Pancreas (tissue), 10 donors: ENCODE data around the gene PTPRD. TPM values are rescaled to one million over a fixed set of nuclear protein-coding genes. Genes with fewer than 3 reads are reported as not detected.

Experiments used
- ATAC-seq, 4 donors: fragments of 200-7000 bp; cut with Tn5 transposase; one replicate each; pipeline versions ENCODE4 v1.8.0 to v1.9.1; 2020; ENCODE audit warnings: mild to moderate bottlenecking in 4 of 4, moderate library complexity in 4 of 4
- DNase-seq, 6 donors: peaks; one replicate each; pipeline ENCODE4 v3.0.0-alpha.2; 2020
- FAIRE-seq: peaks from 2 replicates; lab custom pipeline; 2012; peaks lifted over from hg19 to GRCh38; lab: Jason Lieb, UNC
- H3K27ac ChIP-seq, 4 donors: fragments of 200-600 bp; sonication (generic); 1 replicate in 3 of 4; 2 replicates in 1 of 4; pipeline versions ENCODE4 v1.5.0 to v1.8.0; 2020
- H3K27me3 ChIP-seq, 4 donors: fragments of 200-600 bp; one replicate each; pipeline ENCODE4 v1.8.0; 2021
- H3K36me3 ChIP-seq, 3 donors: fragments of 200-600 bp; sonication (generic) in 1 of 3; one replicate each; pipeline versions ENCODE4 v1.5.0 to v1.8.0; 2020 to 2021
- H3K4me1 ChIP-seq, 3 donors: fragments of 200-600 bp; one replicate each; pipeline ENCODE4 v1.8.0; 2021
- H3K4me3 ChIP-seq, 4 donors: fragments of 200-600 bp; sonication (generic) in 2 of 4; one replicate each; pipeline versions ENCODE4 v1.5.0 to v1.8.0; 2020 to 2021
- H3K9me3 ChIP-seq, 4 donors: fragments of 200-600 bp; one replicate each; pipeline ENCODE4 v1.8.0; 2021
- WGBS, 2 donors: extraction: QIAGEN DNeasy Blood & Tissue Kit; methylation state at CpG; one replicate each; pipeline ENCODE4 v1.1.7; 2013; 5-methylcytosine and 5-hydroxymethylcytosine counted together
- intact Hi-C, 3 donors: fragments of 100-400 bp; cut with DNase I; formaldehyde crosslinking; loops; one replicate each; pipeline versions ENCODE4 v1.11.1 to v1.14.2; 2022
- polyA plus RNA-seq, 2 donors: library from polyadenylated mRNA; stranded (reverse); fragments of 200-250 nt; gene quantifications; one replicate each; pipeline ENCODE4 v1.2.3, GENCODE V29; 2013
- total RNA-seq, 6 donors: library from RNA; stranded (reverse); fragmentation: NEBNext Ultra II Directional in 4 of 6; extraction: Animal tissue kit (Norgen Biotek cat#: 25700) in 4 of 6; gene quantifications; one replicate each; pipeline versions ENCODE4 v1.2.1 to v1.2.4, GENCODE V29; 2021 to 2023
- TF ChIP-seq, protein P1 (sequence below), 4 donors: fragments of 200-600 bp; sonication (generic) in 3 of 4; IDR thresholded peaks; one replicate each; pipeline versions ENCODE4 v1.5.0 to v1.8.0; 2021; ENCODE audit warnings: antibody characterized with exemption in 4 of 4
- donor health status: healthy with polysubstance abuse.
- donor health status: DM: no; HTN: no; CAD: no; lungs with moderate emphysema.
- donor health status: DM: no; HTN: no; CAD: no.
- donor health status: control.
- donor health status: control.
- donor health status: Bipolar disorder and iron deficiency.
- donor health status: DM: yes; HTN: yes; CAD: no.
- donor health status: DM: no; HTN: no; CAD: no.
- donor health status: DM: no; HTN: no; CAD: no.
- donor health status: DM: yes; HTN: yes; CAD: no.

PTPRD gene
- total and polyA plus RNA-seq, 8 donors: 2.1 to 21.7 (median 5.1) TPM

DNA sequence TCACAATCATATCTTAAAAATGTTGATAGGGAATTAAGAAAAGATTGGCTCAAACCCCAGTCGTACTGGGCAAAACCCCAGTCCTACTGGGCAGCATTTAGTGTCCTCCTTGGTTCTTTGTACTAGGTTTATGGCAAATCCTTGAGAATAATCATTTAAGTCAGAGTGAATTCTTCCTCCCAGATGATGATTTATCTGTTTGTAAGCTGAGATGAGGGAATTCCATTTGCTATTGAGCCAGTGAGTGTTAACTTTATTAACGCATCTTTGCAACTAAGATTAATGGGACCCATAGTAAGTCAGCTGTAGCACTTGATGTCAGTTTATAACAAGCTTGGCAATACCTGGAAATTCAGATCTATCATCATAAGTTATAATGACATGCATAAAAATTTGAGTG is 1991.4 kb downstream of the PTPRD start:
- Histone ChIP-seq H3K9me3 (no peaks in the 10 kb centered on the region), H3K27me3 (no peaks in the 10 kb centered on the region), H3K4me3 (no peak overlapping the region), H3K36me3 (no peaks in the 10 kb centered on the region), H3K27ac (no peak overlapping the region), H3K4me1 (no peaks in the 10 kb centered on the region)
- no peak for DNase-seq
- no peak for FAIRE-seq
- no peak for ATAC-seq
- TF ChIP-seq, protein P1, sequence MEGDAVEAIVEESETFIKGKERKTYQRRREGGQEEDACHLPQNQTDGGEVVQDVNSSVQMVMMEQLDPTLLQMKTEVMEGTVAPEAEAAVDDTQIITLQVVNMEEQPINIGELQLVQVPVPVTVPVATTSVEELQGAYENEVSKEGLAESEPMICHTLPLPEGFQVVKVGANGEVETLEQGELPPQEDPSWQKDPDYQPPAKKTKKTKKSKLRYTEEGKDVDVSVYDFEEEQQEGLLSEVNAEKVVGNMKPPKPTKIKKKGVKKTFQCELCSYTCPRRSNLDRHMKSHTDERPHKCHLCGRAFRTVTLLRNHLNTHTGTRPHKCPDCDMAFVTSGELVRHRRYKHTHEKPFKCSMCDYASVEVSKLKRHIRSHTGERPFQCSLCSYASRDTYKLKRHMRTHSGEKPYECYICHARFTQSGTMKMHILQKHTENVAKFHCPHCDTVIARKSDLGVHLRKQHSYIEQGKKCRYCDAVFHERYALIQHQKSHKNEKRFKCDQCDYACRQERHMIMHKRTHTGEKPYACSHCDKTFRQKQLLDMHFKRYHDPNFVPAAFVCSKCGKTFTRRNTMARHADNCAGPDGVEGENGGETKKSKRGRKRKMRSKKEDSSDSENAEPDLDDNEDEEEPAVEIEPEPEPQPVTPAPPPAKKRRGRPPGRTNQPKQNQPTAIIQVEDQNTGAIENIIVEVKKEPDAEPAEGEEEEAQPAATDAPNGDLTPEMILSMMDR (IDR thresholded peaks at IDR 0.05): no peak
- intact Hi-C loops: no loop called here
- 72% methylated on average over 2 of the region's 2 CpGs for WGBS, 2 donors

DNA sequence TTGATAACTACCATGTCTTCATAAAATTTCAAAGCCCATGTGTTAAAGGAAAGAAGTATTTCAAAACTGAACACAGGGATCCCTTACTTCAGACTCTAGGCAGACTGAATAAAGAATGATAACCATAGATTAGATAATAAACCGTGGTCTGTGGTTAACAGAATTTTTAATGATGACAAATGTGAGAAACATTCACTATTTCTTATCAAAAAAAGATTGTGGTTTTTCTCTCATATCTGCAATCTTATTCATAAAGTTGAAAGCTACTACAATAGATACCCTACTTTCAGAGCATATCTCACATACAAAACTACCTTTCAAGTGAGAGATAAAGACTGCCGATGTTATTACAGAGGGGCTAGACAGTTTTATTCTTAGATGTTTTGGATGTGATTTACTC is 1996.4 kb downstream of the PTPRD start:
- no peak for DNase-seq
- no peak for ATAC-seq
- Histone ChIP-seq H3K4me1 (no peaks in the 10 kb centered on the region), H3K27me3 (no peaks in the 10 kb centered on the region), H3K36me3 (no peaks in the 10 kb centered on the region), H3K27ac (no peak overlapping the region), H3K9me3 (no peaks in the 10 kb centered on the region), H3K4me3 (no peak overlapping the region)
- no peak for FAIRE-seq
- 19 to 25% methylated on average over 2 of the region's 2 CpGs for WGBS, 2 donors
- intact Hi-C loops: no loop called here
- TF ChIP-seq, protein P1 (IDR thresholded peaks at IDR 0.05): no peak

DNA sequence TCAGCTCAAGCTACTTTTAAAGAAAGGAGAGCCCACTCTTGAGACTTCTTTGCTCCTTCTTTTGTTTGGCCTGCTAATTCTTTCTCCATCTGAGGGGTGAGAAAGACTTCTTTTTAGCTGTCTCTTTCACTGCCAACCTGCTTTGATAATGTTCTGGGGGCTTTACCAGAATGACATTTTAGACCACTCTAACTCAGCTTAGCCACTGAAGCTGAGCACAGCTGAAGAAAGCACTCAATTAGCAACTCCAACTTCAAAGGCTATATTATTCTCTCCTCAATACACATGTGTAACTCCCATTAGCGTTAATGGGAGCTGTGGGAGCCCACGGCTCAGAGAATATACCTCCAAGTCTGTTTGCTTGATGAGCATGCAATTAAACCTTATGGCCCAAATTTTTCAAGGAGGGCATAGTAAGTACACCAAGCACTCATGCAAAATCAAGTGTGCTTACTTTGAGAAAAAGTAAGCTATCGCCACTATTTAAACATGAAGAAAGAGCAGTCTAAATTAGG is 1997.8 kb downstream of the PTPRD start:
- FAIRE-seq (no peak), DNase-seq (no peak), ATAC-seq (no peak)
- H3K27ac ChIP-seq: no peak overlapping the region
- WGBS, 2 donors: 71 to 78% methylated on average over 3 of the region's 3 CpGs
- no peak overlapping the region for H3K4me3 ChIP-seq
- H3K4me1 ChIP-seq: no peaks in the 10 kb centered on the region
- no peaks in the 10 kb centered on the region for H3K27me3 ChIP-seq
- H3K36me3 ChIP-seq: no peaks in the 10 kb centered on the region
- H3K9me3 ChIP-seq: no peaks in the 10 kb centered on the region
- intact Hi-C loops: no loop called here
- TF ChIP-seq, protein P1 (IDR thresholded peaks at IDR 0.05): no peak

DNA sequence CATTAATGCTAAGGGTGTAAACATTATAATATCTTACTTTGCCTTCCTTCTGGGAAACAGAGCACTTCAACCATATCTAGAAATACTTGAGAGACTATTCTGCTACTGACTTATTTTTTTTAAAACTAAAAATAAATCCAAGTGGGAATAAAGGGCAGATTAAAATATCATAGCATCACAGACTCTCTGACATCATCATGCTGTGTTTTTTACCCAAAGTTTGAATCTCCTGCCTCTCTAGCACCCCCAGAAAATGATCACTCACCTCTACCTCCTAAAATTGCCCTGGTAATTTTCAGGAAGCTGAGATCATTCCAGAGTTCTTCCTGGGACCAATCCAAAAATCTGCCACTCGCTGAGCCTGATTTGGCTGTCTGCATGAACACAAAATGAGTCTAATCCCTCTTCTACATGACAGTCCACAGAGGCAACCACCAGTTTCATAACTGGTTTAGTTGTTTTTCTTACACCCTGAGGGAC is 1999.4 kb downstream of the PTPRD start:
- ATAC-seq: no peak

DNA sequence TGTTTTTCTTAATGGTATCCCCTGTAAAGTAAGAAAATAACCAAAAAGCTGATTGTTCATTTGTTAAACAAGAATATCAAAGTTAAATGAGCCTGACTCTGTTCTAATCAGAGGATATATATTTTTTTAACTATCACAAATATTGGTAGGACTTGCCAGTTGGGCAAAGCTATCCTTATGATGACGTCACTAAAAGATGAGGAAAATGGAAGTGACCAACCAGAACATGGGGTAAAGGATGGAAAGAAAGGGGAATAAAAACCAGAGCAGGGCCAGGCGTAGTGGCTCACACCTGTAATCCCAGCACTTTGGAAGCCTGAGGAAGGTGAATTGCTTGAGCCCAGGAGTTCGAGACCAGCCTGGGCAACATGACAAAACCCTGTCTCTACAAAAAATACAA is 2001.6 kb downstream of the PTPRD start:
- Histone ChIP-seq H3K4me1 (no peaks in the 10 kb centered on the region), H3K9me3 (no peaks in the 10 kb centered on the region), H3K27ac (no peak overlapping the region), H3K4me3 (no peak overlapping the region), H3K27me3 (no peaks in the 10 kb centered on the region), H3K36me3 (no peaks in the 10 kb centered on the region)
- no peak for ATAC-seq
- WGBS, 2 donors: 65 to 80% methylated on average over 3 of the region's 3 CpGs
- FAIRE-seq: no peak
- no peak for DNase-seq
- TF ChIP-seq, protein P1 (IDR thresholded peaks at IDR 0.05): no peak
- intact Hi-C loops: no loop called here

More for the DNA sequence above, 1999.4 kb downstream of the PTPRD start:
- no peak overlapping the region for H3K4me3 ChIP-seq
- intact Hi-C loops: no loop called here
- H3K4me1 ChIP-seq: no peaks in the 10 kb centered on the region
- 31 to 47% methylated on average over 1 of the region's 1 CpG for WGBS, 2 donors
- FAIRE-seq: no peak
- H3K36me3 ChIP-seq: no peaks in the 10 kb centered on the region
- no peak overlapping the region for H3K27ac ChIP-seq
- TF ChIP-seq, protein P1 (IDR thresholded peaks at IDR 0.05): no peak
- no peaks in the 10 kb centered on the region for H3K9me3 ChIP-seq
- no peaks in the 10 kb centered on the region for H3K27me3 ChIP-seq
- DNase-seq: peak in 1 of 6 donors; percentile 13
